GM18508 (cell line): ENCODE data around the gene MAP3K4.
A peak's percentile ranks its signal among the peaks of the same experiment; 100 is the strongest.

Source experiments
- ATAC-seq: cut with Tn5 transposase; IDR thresholded peaks from one replicate; pipeline ENCODE4 v1.9.1; 2021; ENCODE audit warnings: moderate number of reproducible peaks; ENCODE audit not compliant: insufficient read depth, unreplicated experiment

MAP3K4 gene

GRCh38 chr6:160991406-160992060 is at the start of gene MAP3K4:
MAP3K4 (plus strand) TSS chr6:160991769; CDS start chr6:160991932, 163 bp downstream.
- ATAC-seq: peak; percentile 35

- ATAC-seq: no peak
These were observed 47.6 kb upstream of the MAP3K4 start for GRCh38 chr6:160943997-160944396.

- ATAC-seq: no peak
These were observed 45.9 kb upstream of the MAP3K4 start for GRCh38 chr6:160945516-160946177.

GRCh38 chr6:160949531-160949930 is 42.0 kb upstream of the MAP3K4 start:
- no peak for ATAC-seq

- no peak for ATAC-seq
These were observed 41.1 kb upstream of the MAP3K4 start for GRCh38 chr6:160950507-160950906.

GRCh38 chr6:160951187-160952030 is 40.2 kb upstream of the MAP3K4 start:
- no peak for ATAC-seq

GRCh38 chr6:160952633-160953281 is 38.8 kb upstream of the MAP3K4 start:
- ATAC-seq: no peak

GRCh38 chr6:160955508-160956295 is 35.9 kb upstream of the MAP3K4 start:
- ATAC-seq: no peak

GRCh38 chr6:160956300-160957035 is 35.1 kb upstream of the MAP3K4 start:
- ATAC-seq: no peak

- no peak for ATAC-seq
These were observed 31.7 kb upstream of the MAP3K4 start for GRCh38 chr6:160959726-160960435.

- ATAC-seq: no peak
These were observed 30.7 kb upstream of the MAP3K4 start for GRCh38 chr6:160960839-160961238.

- no peak for ATAC-seq
These were observed 28.5 kb upstream of the MAP3K4 start for GRCh38 chr6:160962835-160963623.

- no peak for ATAC-seq
These were observed 27.9 kb upstream of the MAP3K4 start for GRCh38 chr6:160963651-160964050.

GRCh38 chr6:160965893-160966292 is 25.7 kb upstream of the MAP3K4 start:
- ATAC-seq: no peak

- no peak for ATAC-seq
These were observed 24.9 kb upstream of the MAP3K4 start for GRCh38 chr6:160966493-160967229.

- no peak for ATAC-seq
These were observed 24.2 kb upstream of the MAP3K4 start for GRCh38 chr6:160967351-160967750.

- no peak for ATAC-seq
These were observed 23.7 kb upstream of the MAP3K4 start for GRCh38 chr6:160967833-160968232.
